ENCODE data around the gene SHOC2. TPM values are rescaled to one million over a fixed set of nuclear protein-coding genes. Genes with fewer than 3 reads are reported as not detected.
A peak's percentile ranks its signal among the peaks of the same experiment; 100 is the strongest.

SHOC2 gene
- total and polyA plus RNA-seq, 2 of the 13 experiments (the other 11 are each of a cell fraction or from before 2014, with no cell fraction given): 8.6 to 25.5 TPM

GRCh38 chr10:110960333-110960712, 40.9 kb downstream of the SHOC2 start:
- intact Hi-C loops (cut with micrococcal nuclease; ENCODE audit: unreplicated experiment): no loop called here
- FAIRE-seq (no peak), DNase-seq (ENCODE audit: low spot score) (no peak), ATAC-seq (no peak)
- H2AFZ ChIP-seq (ENCODE audit: low read length): no peak overlapping the region
- ChIA-PET POLR2A (no interaction called here), CTCF (ENCODE audit: low intra/inter-chr PET ratio, low total read pairs) (no interaction called here)
- H3K4me1 ChIP-seq (ENCODE audit: insufficient read depth, low read length): no peaks in the 10 kb centered on the region
- no peak overlapping the region for H3K4me2 ChIP-seq (ENCODE audit: low read depth, low read length)
- H3K27ac ChIP-seq (ENCODE audit: extremely low read length, insufficient read depth, low read length): no peak overlapping the region
- 100% methylated on average over 1 of the region's 1 CpG for WGBS (ENCODE audit: low lambda C conversion rate)
- no peaks in the 10 kb centered on the region for H3K9me3 ChIP-seq (ENCODE audit: low read length)
- TF ChIP-seq CBX2 (IDR thresholded peaks at IDR 0.05; ENCODE audit: low read depth, low read length) (no peak), CBX2 (CRISPR knock-in tag; IDR thresholded peaks at IDR 0.05; ENCODE audit: low read depth) (no peak), ZNF629 (CRISPR knock-in tag; conservative IDR thresholded peaks at IDR 0.05) (peak; percentile 80)
- H3K79me2 ChIP-seq (ENCODE audit: insufficient read depth, low read length): peaks cover 22% of the 10 kb centered on the region
- H3K36me3 ChIP-seq (replicated peaks in 1 of 2; ENCODE audit: control insufficient read depth in 1 of 2, insufficient read depth in 2 of 2, low read length in 2 of 2): peaks cover 1 to 3% of the 10 kb centered on the region in 2 experiments; a peak in 1 of 5 replicates
- BruUV-seq (replicated peaks): no TSS peak
- H3K9ac ChIP-seq (ENCODE audit: insufficient read depth, low read depth, low read length): no peak overlapping the region
- in situ Hi-C loops (cut with HindIII; ENCODE audit: extremely low pct_ligation_motif_present, low pct_unique_long_range_greater_than_20kb): no loop called here
- H3K4me3 ChIP-seq (replicated peaks in 1 of 3; ENCODE audit: insufficient read depth in 1 of 3, low read depth in 2 of 3, low read length in 3 of 3): no peak overlapping the region
- H4K20me1 ChIP-seq (ENCODE audit: insufficient read depth, low read length): peaks cover 6% of the 10 kb centered on the region; the same call in 1 of the 2 replicates
- no peaks in the 10 kb centered on the region for H3K27me3 ChIP-seq (ENCODE audit: control insufficient read depth in 1 of 2, insufficient read depth in 2 of 2, low read length in 2 of 2)

GRCh38 chr10:110962443-110962842, 43.0 kb downstream of the SHOC2 start:
- Histone ChIP-seq H3K79me2 (ENCODE audit: insufficient read depth, low read length) (peaks cover 17% of the 10 kb centered on the region), H4K20me1 (ENCODE audit: insufficient read depth, low read length) (peaks cover 6% of the 10 kb centered on the region; the same call in 1 of the 2 replicates), H3K4me2 (ENCODE audit: low read depth, low read length) (no peak overlapping the region), H3K4me3 (replicated peaks in 1 of 3; ENCODE audit: insufficient read depth in 1 of 3, low read depth in 2 of 3, low read length in 3 of 3) (no peak overlapping the region), H3K36me3 (replicated peaks in 1 of 2; ENCODE audit: control insufficient read depth in 1 of 2, insufficient read depth in 2 of 2, low read length in 2 of 2) (peaks cover 1 to 5% of the 10 kb centered on the region in 2 experiments; a peak in 3 of 5 replicates), H2AFZ (ENCODE audit: low read length) (no peak overlapping the region), H3K27ac (ENCODE audit: extremely low read length, insufficient read depth, low read length) (no peak overlapping the region), H3K9ac (ENCODE audit: insufficient read depth, low read depth, low read length) (no peak overlapping the region), H3K4me1 (ENCODE audit: insufficient read depth, low read length) (peaks cover 5% of the 10 kb centered on the region; the same call in 1 of the 2 replicates), H3K27me3 (ENCODE audit: control insufficient read depth in 1 of 2, insufficient read depth in 2 of 2, low read length in 2 of 2) (no peaks in the 10 kb centered on the region), H3K9me3 (ENCODE audit: low read length) (no peaks in the 10 kb centered on the region)
- WGBS (ENCODE audit: low lambda C conversion rate): 97% methylated on average over 2 of the region's 2 CpGs
- no TSS peak for BruUV-seq (replicated peaks)
- POLR2A ChIA-PET: no interaction called here
- TF ChIP-seq NCOR1 (IDR thresholded peaks at IDR 0.05; ENCODE audit: borderline replicate concordance, low read length): no peak
- no peak for TF ChIP-seq ZIK1 (CRISPR knock-in tag; IDR thresholded peaks at IDR 0.05; ENCODE audit: borderline replicate concordance, low read depth)
- TF ChIP-seq GATAD2A (CRISPR knock-in tag; IDR thresholded peaks at IDR 0.05): no peak
- no peak for TF ChIP-seq ZNF510 (CRISPR knock-in tag; IDR thresholded peaks at IDR 0.05; ENCODE audit: low read depth)
- no peak for TF ChIP-seq RXRA (CRISPR knock-in tag; IDR thresholded peaks at IDR 0.05)
- TF ChIP-seq MNT (IDR thresholded peaks at IDR 0.05): no peak
- TF ChIP-seq ZNF10 (CRISPR knock-in tag; IDR thresholded peaks at IDR 0.05; ENCODE audit: borderline replicate concordance, low read depth): no peak
- no peak for TF ChIP-seq MLXIP (CRISPR knock-in tag; IDR thresholded peaks at IDR 0.05; ENCODE audit: borderline replicate concordance)
- no peak for TF ChIP-seq JARID2 (CRISPR knock-in tag; IDR thresholded peaks at IDR 0.05; ENCODE audit: insufficient replicate concordance)
- intact Hi-C loops (cut with micrococcal nuclease; ENCODE audit: unreplicated experiment): no loop called here
- CTCF ChIA-PET (ENCODE audit: low intra/inter-chr PET ratio, low total read pairs): no interaction called here
- DNase-seq (ENCODE audit: low spot score) (no peak), ATAC-seq (no peak), FAIRE-seq (no peak)
- in situ Hi-C loops (cut with HindIII; ENCODE audit: extremely low pct_ligation_motif_present, low pct_unique_long_range_greater_than_20kb): no loop called here
